WERI-Rb-1 (cell line): Measurements from ENCODE around the gene BRD9.
"Not testable (repeated sequence)": the region's sequence is repeated elsewhere in the genome, so short reads cannot be mapped to it uniquely, and the experiment has no call there.

Experiments
- DNase-seq: peaks from one replicate; pipeline ENCODE4 v3.0.0-alpha.2; 2020
- H3K27ac ChIP-seq: fragments of 250-450 bp; sonication (Bioruptor Pico); 2 replicates; pipeline ENCODE4 v1.5.1; 2020; ENCODE audit warnings: mild to moderate bottlenecking, moderate library complexity
- H3K27me3 ChIP-seq: fragments of 250-450 bp; sonication (Bioruptor Pico); 2 replicates; pipeline ENCODE4 v1.5.1; 2021; ENCODE audit warnings: mild to moderate bottlenecking, low read depth, moderate library complexity; ENCODE audit not compliant: insufficient read depth, severe bottlenecking
- H3K36me3 ChIP-seq: fragments of 250-450 bp; sonication (Bioruptor Pico); 2 replicates; pipeline ENCODE4 v1.5.1; 2020; ENCODE audit warnings: mild to moderate bottlenecking, moderate library complexity
- H3K4me3 ChIP-seq: 2 replicates; pipeline ENCODE4 v1.5.1; 2011; ENCODE audit warnings: low read depth, mild to moderate bottlenecking, control low read depth, low read length
- H3K9me3 ChIP-seq: fragments of 250-450 bp; sonication (Bioruptor Pico); 2 replicates; pipeline ENCODE4 v1.5.1; 2021; ENCODE audit warnings: mild to moderate bottlenecking, moderate library complexity; ENCODE audit not compliant: severe bottlenecking
- CTCF ChIP-seq: IDR thresholded peaks from 2 replicates; pipeline ENCODE4 v1.5.1; 2011; ENCODE audit warnings: low read depth, mild to moderate bottlenecking, control low read depth, inconsistent platforms, low read length

Gene BRD9

GRCh38 chr5:852018-852417 is 40.6 kb downstream of the BRD9 start:
- TF ChIP-seq CTCF = no peak
- DNase-seq = no peak
- Histone ChIP-seq H3K4me3 (no peak overlapping the region), H3K9me3 (no peaks in the 10 kb centered on the region), H3K27me3 (peaks cover 3% of the 10 kb centered on the region), H3K36me3 (peaks cover 3% of the 10 kb centered on the region; the same call in 1 of the 2 replicates), H3K27ac (no peak overlapping the region)

DNA sequence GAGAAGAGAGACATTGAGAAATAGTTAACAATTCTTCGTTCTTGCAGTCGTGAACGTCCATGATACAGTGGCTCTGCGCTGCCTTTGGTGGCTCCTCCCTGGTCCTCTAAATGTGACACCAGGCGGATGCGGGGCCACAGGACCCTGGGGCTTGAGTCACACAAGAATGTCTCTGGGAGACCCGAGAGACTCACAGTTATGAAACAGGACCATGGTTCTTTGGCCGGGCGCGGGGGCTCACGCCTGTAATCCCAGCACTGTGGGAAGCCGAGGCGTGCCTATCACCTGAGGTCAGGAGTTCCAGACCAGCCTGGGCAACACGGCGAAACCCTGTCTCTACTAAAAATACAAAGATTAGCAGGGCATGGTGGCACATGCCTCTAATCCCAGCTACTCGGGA is 41.0 kb downstream of the BRD9 start:
- Histone ChIP-seq H3K27ac (no peak overlapping the region), H3K4me3 (no peak overlapping the region), H3K27me3 (peaks cover 3% of the 10 kb centered on the region), H3K36me3 (peaks cover 3% of the 10 kb centered on the region; the same call in 1 of the 2 replicates), H3K9me3 (no peaks in the 10 kb centered on the region)
- no peak for TF ChIP-seq CTCF
- DNase-seq = no peak

- peaks cover 3% of the 10 kb centered on the region; the same call in 1 of the 2 replicates for H3K36me3 ChIP-seq
- peaks cover 3% of the 10 kb centered on the region for H3K27me3 ChIP-seq
- DNase-seq = no peak
- H3K9me3 ChIP-seq = no peaks in the 10 kb centered on the region
- no peak overlapping the region for H3K4me3 ChIP-seq
- H3K27ac ChIP-seq = no peak overlapping the region
- no peak for TF ChIP-seq CTCF
These were observed 41.5 kb downstream of the BRD9 start for GRCh38 chr5:851076-851475.

DNA sequence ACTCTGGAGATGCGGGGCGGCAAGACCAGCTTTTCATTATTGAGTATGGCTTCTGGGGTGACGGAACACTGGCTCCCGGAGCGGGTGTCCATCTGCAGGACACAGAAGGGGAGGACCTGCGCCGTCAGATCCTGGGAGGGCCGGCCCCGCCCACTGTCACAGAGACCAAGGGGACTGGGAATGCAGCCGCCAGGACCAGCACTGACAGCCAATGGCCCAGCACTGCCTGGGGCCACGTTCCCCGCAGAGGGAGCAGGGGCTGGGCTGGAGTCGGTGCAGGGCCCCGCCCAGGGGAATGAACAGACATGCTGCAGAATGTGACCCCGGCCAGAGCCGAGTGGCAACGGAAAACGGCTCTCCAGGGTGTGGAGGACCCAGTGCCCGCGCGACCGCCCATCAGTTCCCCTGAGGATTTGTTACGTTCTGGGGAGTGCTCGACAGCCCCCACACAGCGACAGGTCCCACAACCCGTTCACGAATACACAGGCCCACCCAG is 42.0 kb downstream of the BRD9 start, which contains the start of gene ZDHHC11:
Gene ZDHHC11, minus strand, starts transcription at position 476 of the 496 bp plus-strand sequence. Its CDS starts 384 bp downstream, at position 92.
- Histone ChIP-seq H3K27ac (no peak within 1 kb of the TSS), H3K4me3 (no peak within 1 kb of the TSS), H3K9me3 (no peaks in the 10 kb centered on the region), H3K36me3 (peaks cover 3% of the 10 kb centered on the region; the same call in 1 of the 2 replicates), H3K27me3 (peaks cover 3% of the 10 kb centered on the region)
- no peak for DNase-seq
- TF ChIP-seq CTCF = no peak

GRCh38 chr5:849651-850301 is 42.8 kb downstream of the BRD9 start:
- TF ChIP-seq CTCF = no peak
- Histone ChIP-seq H3K36me3 (peaks cover 3% of the 10 kb centered on the region; the same call in 1 of the 2 replicates), H3K9me3 (no peaks in the 10 kb centered on the region), H3K27me3 (peaks cover 3% of the 10 kb centered on the region), H3K4me3 (no peak overlapping the region), H3K27ac (no peak overlapping the region)
- DNase-seq = no peak

DNA sequence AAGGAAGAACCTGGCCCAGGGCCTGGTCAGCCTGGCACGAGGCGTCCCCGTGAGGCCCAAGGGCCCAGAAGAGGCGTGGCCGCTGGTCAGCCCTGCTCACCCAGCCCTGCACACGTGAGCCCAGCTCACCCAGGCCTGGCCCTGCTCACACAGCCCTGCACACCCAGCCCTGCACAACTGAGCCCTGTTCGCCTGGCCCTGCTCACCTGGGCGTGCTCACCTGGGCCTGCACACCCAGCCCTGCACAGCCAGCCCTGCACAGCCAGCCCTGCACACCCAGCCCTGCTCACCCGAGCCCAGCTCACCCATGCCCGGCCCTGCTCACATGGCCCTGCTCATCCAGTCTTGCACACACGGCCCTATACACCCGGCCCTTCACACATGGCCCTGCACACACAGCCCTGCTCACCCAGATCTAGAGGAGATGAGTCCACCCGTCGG is 43.9 kb downstream of the BRD9 start:
- peaks cover 3% of the 10 kb centered on the region; the same call in 1 of the 2 replicates for H3K36me3 ChIP-seq
- H3K27me3 ChIP-seq = peaks cover 3% of the 10 kb centered on the region
- no peak for TF ChIP-seq CTCF
- no peaks in the 10 kb centered on the region for H3K9me3 ChIP-seq
- no peak overlapping the region for H3K27ac ChIP-seq
- no peak for DNase-seq
- no peak overlapping the region for H3K4me3 ChIP-seq

DNA sequence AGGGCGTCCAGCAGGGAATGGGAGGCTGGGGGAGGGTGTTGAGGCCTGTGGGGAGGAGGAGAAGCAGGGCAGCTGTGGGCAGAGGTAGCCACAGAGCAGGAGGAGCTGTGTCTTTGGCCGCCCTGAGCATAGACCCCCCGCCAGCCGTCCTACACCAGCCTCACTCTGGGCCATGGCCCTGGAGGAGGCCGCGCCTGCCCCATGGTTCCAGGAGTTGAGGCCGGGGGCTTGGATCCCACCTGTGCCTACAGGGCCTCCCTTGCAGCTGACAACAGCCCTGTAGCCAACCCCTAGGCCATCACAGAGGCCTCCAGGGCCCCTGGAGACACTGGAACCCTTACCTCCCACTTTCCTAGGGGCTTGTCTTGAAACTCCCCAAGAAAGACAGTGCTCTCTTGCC is 44.9 kb downstream of the BRD9 start:
- peak; percentile 4 for DNase-seq
- H3K4me3 ChIP-seq, H3K36me3 ChIP-seq: not testable (repeated sequence)

DNA sequence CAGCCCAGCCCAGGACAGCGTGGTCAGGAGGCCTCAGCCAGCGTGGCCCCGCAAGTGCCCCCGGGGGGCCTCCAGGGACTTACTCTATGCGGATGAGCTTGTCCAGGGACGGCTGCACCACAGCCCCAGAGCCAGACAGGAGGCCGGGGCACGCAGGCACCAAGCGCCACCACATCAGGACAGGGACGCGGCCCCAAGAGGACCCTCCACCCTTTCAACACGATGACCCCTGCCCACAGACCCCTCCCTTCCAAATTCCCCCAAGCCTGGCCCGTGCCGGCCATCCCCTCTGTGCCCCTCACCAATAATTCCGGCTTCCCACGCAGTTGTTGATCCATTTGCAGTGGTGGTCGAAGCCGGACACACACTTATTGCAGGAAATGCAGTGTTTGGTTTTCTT is 45.4 kb downstream of the BRD9 start:
- H3K9me3 ChIP-seq, H3K4me3 ChIP-seq, H3K36me3 ChIP-seq, H3K27ac ChIP-seq, H3K27me3 ChIP-seq: not testable (repeated sequence)
- peak; percentile 5 for DNase-seq

More for the DNA sequence above, 44.9 kb downstream of the BRD9 start:
- H3K9me3 ChIP-seq, H3K27me3 ChIP-seq, H3K27ac ChIP-seq: not testable (repeated sequence)
